ENCODE results near the gene CTIF.

CTIF gene

DNA sequence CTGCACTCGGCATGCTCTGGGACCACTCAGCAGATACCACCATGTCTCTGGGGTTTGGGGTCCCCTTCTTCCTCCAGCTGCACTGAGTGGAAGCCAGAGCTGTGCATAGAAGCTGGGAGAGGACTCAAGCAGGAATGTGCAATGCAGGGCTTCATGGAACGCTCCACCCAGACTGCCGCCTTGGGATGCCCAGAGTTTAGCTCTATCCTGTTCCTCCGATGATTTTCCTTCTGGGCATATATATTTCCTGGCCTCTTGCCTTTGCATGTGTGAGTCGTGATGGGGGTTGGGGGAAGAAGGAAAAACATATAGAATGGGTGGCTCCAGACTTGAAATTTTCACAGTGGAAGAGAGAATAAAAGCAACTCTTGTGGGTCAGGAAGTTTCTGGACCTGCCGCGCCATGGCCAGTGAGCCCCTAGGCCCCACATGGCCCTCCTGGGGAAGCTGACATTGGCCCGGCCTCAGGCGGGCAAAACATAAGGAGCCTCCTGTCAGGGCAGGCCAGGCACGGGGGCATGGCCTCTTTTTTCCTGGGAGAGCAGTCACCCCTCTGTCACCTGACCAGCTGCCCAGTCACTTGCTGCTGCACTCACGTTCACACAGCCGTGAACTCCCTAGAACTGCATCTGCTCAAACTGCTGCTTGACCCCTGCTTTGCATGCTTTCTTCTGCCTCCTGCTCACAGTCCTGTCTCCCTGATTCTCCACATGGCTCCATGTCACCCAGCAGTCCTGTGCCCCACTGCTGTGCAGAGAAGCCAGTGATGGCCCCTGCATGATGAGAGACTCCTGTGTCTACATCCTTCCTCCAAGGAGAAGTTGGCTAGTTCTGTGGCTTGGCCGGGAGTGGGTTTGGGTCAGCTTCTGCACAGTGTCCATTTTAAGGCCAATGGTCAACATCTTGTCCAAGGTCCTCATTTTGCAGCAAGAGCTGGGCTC is 197.8 kb downstream of the CTIF start:
- DNase-seq: no peak

DNA sequence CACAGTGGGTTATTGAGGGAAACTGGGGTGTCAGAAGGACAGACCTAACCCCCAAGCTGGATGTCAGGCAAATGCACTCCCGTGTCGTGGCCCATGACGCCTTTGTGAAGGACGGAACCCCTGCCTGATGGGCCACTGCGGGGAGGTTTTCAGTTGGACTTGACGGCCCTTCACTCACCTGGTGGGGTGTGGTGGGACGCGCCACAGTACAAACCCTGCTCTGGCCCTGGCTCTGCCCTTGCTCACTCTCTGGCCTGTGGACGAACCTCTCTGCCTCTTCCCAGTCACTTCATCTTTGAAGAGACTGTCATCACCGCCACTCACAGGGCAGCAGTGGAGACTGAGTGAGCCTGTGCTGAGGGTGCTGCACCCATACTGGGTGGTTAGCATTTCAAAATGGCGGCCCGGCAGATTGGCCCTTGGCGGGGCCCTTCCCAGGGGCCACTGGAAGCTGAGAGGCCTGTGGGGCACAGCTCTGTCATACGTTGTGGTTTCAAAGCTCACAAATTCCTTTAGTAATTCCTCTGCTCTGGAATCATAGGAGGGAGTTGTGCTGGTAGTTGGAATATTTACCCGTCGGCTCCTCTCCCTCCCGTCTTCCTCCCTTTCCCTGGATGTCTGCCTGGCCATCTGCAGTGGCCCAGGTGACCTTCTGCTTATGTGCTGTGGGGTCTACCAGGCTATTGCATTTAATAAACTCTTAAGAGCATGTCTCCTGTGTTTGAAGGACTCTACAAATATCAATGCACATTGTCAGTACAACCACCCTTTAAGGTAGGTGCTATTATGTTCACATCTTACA is 200.6 kb downstream of the CTIF start:
- DNase-seq: no peak

DNA sequence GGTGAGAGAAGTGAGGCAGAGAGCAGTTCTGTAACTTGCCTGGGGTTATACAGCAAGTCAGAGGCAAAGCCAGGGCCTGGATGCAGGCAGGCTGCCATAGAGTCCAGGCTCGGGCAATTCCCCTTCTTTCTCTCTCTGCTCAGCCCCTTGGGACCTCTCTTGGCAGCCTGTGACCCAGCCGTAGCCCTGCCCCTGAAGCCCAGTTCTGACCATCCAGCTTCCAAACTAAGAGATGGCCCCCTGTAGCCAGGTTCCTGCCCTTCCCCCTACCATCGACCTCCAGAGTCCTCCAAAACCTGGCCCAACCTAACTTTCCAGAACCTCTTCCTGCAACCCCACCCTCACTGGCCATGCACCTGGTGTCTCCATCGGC is 201.2 kb downstream of the CTIF start:
- no peak for DNase-seq

DNA sequence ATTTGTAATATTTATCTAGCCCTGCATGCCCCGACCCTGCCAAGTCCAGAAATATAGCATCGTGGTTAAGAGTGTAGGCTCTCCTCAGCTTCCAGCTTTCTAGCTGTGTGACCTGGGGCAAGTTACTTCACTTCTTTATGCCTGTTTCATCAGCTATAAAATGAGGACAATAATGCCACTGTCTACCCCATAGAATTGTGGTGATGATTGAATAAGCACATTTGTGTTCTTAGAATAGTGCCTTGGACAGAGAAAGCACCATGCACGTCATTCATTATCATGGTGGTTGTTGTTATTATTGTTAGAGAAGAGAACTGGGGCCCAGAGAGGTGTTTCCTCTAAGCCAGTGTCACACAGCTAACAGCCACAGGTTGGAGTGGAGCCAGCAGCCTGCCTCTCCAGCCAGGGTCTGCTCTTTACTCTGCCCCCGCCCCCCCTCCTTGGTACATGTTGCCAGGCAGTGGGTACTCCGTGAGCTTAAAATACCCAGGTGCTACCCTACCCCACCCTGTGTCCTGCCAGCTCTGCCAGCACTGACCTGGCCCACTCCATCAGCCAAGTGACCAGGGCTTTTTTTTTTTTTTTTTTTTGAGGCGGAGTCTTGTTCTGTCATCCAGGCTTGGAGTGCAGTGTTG is 202.1 kb downstream of the CTIF start:
- no peak for DNase-seq

DNA sequence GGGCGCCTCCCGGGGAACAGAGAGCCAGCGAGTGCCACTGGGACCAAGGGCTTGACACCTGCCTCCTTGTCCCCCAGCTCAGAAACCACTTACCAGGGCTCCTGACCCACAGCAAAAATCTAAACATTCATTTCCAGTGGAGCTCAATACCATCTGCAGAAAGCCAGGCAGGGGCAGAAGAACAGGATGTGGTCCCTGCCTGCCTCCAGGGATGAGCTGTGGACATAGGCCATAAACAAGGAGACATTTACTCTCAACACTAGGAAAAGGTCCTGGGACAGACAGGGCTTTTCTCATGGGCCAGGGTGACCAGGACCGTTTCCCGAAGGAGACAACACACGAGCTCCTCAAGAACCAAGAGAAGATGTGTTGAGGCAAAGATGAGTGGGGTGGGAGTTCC is 203.0 kb downstream of the CTIF start:
- no peak for DNase-seq

DNA sequence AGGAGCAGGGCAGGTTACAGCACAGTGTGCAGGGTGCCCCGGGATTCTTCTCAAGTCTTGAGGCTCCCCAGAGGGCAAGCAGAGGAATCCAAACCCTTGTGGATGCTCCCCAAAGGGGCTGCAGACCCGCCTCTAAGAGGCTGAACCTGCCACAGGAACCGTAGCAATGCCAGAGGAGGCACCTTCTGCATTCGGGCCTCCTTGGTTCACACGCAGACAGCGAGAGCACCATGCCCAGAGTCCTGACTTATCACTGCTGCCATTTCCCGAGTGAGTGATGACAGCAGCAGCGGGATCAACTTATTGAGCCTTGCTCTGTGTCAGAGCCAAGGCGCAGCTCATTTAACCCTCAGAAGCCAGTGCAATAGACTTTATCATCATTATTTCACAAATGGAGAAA is 203.5 kb downstream of the CTIF start:
- DNase-seq: no peak

DNA sequence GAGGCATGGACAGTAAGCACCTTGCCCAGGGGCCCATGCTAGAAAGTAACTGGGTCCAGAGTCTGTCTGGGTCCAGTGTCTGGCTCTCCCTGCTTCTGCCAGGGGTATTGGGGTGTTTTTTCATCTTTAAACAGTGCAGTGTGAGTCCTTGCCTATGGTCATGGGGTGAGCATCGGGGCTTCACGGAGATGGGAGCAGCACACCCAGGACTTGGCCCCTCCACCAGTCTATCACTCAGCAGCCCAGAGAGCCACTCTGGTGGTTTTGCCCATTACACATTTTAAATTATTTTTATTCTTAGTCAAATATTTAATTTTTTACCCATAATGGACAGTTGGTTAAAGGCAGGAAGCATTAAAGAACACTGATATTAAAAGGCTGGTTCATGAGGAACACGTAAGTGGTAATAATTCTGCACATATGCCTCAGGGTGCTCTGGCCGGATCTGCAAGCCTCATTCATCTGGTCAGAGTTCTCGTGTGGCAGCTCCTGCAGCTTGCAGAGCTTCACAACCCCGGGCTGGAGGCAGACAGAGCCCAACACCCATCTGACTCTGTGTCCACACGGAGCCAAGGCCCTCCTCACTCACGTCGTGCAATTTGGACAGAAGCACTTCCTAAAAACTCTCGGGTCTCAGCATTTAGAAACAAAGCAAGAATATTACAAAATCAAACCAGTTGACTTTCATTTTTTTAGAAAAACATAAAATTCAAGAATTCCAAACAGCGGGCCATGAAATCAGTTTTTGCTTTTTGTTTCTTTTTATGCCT is 204.1 kb downstream of the CTIF start:
- no peak for DNase-seq

DNA sequence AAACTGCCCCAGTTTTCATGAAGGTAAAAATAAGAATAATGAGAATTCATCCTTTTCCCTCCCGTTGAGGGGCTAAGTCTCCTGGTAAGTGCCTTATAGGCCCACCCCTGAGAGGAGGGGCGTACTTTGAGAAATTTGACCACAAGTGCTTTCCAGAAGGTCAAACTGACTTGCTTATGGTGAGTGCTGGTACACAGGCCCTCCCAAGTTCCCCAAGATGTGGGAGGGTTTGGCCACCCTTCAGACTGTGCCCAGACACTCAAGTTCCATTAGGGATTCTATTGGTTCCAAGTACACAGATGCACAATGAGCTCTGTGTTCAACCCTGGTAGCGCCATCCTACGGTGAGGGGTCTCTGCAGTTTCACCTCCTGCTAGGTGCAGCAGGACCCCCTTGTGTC is 205.1 kb downstream of the CTIF start:
- no peak for DNase-seq

DNA sequence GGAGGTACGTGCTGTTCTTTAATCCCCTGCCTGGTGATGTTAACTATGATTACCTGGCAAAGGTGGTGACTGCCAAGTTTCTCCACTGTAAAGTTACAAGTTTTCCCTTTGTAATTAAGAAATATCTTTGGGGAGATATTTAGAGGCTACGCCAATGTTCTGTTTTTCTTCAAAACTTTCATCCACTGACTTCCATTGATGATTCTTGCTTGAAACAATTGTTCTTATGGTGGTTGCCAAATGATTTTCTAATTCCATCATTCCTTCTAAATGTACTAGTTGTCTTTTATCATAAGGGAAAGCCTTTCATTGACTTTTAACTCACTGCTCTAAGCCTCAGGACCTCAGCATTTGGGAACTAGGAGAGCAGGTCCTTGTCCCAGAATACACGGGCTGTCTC is 206.5 kb downstream of the CTIF start:
- no peak for DNase-seq

DNA sequence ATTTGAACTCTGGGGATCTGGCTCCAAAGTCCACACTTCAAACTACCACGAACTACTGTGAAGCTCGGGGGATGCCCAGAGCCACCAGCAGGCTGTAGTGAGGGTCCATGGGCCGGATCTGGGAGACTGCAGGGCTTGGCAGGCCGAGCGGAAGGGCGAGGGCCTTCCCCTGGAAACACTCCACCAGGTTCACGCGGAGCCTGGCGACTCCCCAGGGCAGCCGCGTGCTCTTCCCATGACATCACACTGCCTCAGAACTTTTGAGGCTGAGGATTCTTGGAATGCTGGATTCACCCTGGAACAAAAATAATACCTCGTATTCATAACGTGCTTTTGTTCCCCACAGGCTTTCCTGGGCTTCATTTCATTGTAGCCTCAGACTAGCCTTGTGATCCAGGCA is 210.9 kb downstream of the CTIF start:
- no peak for DNase-seq

DNA sequence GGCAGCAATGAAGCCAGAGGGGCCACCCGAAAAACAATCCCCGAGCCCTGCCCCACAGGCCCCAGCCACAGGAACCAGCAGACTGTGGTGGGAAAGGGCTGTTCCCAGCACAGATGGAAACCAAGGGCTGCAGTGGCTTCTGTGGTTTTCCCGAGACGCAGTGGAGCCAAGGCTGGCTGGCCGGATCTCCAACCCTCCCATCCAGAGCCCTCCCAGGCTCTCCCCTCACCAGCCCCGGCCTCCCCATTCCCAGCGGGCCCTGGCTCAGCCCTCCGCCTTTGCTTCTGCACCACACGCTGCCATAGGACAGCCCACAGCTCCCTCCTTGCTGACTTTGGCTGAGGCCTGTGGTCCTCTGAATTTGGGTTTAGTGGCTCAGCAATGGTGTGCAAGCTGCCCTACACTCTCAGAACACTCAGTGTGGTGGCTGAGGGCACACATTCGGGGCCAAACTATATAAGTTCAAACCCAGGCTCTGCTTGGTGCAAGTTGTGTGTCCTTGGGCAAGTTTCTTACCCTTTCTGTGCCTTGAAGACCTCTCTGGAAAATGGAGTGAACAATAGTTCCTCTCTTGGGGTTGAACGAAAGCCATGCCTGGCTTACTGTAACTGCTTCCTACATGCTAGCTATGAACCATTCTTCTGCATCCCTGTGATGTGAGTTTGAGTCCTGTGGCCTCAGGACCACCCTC is 211.8 kb downstream of the CTIF start:
- no peak for DNase-seq

DNA sequence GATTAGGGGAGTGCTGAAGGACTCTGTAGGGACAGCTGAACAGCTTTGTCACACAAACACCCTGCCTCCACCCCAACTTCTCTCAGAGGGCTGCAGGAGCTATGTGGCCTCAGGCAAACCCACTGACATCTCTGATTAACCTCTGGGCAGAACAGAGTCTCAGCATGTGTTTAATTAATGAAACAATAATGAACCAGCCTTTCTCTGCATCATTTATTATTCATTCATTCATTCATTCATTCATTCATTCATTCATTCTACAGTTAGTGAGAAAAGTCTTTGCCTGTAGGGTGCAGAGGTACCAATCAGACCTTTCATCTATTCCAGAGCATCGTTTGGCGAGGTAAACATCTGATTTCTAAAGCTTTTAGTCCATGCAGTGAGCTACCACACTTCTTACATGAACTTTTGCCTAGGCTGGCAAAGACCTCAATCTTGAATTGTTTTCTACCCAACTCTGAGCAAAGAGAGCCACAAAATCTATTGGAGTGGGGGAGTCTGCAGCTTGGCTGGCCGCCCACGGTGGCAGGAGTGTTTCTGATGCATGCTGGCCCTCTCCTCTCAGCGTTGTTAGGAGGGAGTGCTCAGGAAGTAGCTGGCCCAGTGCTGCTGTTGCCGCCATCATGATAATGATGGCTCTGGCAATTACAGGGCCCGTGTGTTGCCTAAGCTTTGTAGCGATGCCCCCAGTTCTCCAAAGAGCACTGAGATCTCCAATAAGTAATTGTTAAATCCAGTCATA is 213.1 kb downstream of the CTIF start:
- no peak for DNase-seq

DNA sequence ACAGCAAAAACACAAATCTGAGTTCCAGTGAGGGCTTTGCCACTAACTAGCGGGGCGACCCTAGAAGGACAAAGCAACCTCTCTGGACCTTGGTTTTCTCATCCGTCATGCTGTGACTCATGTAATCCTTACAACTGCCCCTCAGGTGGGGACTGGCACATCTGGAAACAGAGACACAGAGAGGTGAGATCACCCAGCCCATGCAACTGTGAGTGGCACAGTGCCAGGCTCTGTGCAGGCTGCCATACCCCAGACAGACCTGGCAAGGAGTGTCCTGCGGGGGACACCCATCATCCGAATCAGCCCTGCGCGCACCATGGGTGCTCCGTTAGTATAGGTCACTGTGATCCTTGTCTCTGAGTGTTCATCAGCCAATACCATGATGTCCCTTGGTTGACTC is 213.6 kb downstream of the CTIF start:
- DNase-seq: no peak

DNA sequence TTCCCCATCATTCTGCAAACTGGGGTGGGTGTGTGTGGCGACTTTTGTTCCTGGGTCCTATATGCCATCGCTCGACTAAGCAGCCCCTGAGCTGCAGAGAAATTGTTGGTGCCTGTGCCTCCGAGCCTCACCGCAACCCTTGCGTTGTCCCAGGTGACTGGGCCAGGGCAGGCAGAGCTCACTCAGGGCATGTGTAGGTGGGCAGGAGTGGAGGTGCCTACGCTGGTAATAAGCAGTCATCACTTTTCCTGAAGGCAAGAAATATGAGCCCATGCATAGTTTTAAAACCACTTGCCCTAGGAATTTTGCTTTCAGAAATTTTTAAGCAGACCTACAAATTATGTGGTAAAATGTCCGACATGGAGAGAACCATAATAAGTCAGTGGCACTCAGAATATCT is 214.1 kb downstream of the CTIF start:
- DNase-seq: no peak

DNA sequence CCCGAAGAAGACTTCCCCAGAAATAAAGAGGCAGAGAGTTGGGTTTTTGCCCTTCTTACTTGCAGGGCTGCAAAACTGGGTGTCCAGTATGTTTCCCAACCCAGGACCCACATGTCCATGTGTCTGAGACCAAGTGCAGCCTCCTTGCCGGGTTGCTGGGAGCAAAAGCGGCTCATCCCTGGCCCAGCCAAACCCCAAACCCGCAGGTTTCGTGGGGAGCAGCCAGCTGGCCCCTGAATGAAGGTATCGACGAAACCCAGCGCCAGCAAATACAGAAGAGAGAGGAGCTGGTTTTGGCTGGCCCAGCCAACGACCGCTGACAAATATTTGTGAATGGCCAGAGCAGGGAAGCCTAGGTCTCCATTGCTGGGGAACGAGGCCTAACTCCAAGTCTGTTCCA is 214.9 kb downstream of the CTIF start:
- no peak for DNase-seq

DNA sequence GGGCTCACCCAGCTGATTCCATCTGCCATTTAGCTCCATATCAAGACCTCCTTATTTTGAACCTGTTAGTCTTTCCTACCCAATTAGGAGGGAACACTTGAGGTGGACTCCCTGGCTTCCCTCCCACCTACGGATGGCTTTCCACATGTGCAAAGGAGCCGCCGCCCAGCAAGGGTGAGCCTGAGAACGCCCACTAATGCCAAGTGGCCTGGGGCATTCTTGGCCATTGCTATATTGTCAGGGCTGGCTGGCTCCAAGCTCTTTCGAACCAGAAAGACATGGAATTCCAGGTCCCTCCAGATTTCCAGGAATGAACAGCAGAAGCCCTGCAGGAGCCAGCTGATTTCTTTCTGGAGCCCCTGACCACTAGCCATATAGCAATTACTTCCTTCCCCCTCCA is 215.7 kb downstream of the CTIF start:
- no peak for DNase-seq

DNA sequence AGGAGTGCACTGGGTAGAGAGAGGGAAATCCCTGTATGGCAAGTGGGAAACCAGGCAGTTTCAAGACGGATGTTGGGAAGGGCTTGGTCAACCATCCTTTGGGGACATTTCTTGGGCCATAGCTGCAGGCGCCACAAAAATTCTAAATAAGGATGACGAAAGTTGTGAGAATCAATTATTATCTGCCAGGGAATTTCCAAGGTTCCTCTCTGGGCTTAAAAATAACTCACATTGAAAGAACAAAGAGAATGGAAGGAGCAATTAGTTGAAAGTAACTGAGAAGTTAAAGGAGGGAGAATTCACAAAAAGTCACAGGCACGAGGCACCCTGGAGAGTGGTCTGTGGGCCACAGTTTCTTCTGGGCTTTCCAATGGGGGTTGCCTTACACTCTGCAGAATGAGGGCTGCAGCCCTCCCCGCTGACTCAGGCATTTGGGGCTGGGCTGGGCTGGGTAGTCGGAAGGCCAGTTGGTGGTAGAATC is 216.2 kb downstream of the CTIF start:
- DNase-seq: no peak

DNA sequence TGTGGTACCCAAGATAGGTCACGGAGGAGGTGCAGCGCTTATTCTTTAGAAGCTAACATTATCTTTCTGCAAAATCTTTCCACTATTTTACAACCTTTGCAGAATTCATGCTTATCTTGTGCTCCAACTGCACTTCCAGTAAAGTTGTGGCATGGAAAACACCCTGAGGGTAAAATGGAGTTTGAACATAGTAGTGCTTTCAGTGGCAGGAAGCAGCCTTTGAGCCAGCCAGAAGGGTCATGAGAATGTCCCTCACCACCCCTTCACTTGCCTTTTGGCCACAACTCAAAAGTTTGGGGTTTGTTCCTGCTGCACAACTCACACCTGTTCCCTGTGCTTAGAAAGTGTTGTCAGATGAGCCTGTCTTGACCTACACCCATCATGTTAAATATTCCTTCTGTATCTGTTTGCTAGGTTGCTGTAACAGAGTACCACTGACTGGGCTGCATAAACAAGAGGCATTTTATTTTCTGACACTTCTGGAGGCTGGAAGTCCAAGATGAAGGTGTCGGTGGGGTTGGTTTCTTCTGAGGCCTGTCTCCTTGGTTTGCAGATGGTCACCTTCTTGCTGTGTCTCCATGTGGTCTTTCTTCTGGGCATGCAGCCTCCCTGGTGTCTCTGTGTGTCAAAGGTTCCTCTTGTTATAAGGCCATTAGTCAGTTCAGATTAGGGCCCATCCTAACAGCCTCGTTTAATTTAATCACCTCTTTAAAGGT is 217.8 kb downstream of the CTIF start:
- no peak for DNase-seq

DNA sequence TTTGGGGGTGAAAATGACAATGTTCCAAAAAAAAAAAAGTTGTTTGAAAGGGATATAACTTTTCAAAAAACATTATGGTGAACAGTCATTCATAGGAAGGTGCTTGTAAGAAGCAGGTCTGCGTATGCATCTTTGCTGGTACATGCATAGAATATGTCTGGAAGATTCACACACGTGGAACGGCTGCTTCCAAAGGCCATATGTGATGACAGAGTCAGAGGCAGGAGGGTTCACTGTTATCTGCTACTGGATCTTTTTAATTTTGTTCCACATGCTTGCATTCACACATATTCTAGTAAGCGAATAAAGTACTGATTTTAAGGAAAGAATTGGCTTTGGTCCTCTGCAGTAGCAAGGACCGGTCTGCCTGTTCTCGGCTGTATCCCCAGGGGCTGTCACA is 218.5 kb downstream of the CTIF start:
- no peak for DNase-seq

DNA sequence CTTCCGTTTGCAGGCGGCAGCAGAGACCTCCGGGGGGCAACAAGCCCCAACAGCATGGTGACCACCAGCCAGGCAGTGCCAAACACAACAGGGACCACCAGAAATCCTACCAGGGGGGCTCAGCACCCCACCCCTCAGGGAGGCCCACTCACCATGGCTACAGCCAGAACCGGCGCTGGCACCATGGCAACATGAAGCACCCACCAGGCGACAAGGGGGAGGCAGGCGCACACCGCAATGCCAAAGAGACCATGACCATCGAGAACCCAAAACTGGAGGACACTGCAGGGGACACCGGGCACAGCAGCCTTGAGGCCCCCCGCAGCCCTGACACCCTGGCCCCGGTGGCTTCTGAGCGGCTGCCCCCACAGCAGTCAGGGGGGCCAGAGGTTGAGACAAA is 219.1 kb downstream of the CTIF start:
- DNase-seq: no peak

DNA sequence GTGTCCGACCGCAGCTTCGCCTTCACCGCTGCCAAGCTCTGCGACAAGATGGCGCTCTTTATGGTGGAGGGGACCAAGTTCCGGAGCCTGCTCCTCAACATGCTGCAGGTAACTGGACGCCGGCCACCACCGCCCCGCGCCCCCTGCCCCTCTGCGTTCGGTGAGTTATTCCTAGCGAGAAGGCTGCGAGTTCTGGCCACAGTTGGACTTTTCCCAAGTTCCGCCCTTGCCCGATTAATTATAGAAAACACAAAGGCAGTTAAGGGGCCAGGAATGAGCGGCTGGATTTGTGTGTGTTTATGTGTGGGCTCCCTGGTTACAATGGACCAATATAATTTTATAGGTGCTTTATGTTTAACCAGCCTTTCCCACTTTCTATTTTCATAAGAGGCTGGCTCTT is 222.8 kb downstream of the CTIF start:
- no peak for DNase-seq
